A549 (cell line): ENCODE measurements around the gene COG6. TPM values are rescaled to one million over a fixed set of nuclear protein-coding genes. Genes with fewer than 3 reads are reported as not detected.

Experiments
- ATAC-seq, 2 experiments: fragments of 200-7000 bp in 1 of 2; fragments of >200 bp in 1 of 2; cut with Nextera tagmentation in 1 of 2; cut with Tn5 transposase in 1 of 2; 3 replicates each; pipeline versions ENCODE4 v1.8.0 to v1.9.1; 2018 to 2020; ENCODE audit warnings: mild to moderate bottlenecking in 1 of 2, moderate library complexity in 1 of 2
- CTCF ChIA-PET: fragments of 300-600 bp; sonication (Branson Sonifier 250); formaldehyde crosslinking; extraction: SDS; loops from one replicate; lab custom pipeline; 2021; ENCODE audit warnings: antibody characterized with exemption, inconsistent platforms; lab: Yijun Ruan, JAX
- POLR2A ChIA-PET: fragments of 350-600 bp; formaldehyde crosslinking; extraction: SDS; loops from one replicate; lab custom pipeline; 2021; ENCODE audit warnings: antibody characterized with exemption, inconsistent platforms; lab: Yijun Ruan, JAX
- DNase-seq, 2 experiments: peaks; one replicate each; pipeline versions ENCODE4 v3.0.0 to v3.0.0-alpha.2; 2011 to 2016; ENCODE audit warnings: low read depth in 1 of 2, low spot score in 1 of 2
- FAIRE-seq: peaks from 2 replicates; lab custom pipeline; 2011; peaks lifted over from hg19 to GRCh38; lab: Jason Lieb, UNC
- H3K27ac ChIP-seq, 2 experiments: fragments of >200 bp; sonication (Bioruptor Twin); formaldehyde crosslinking; 3 replicates each; pipeline ENCODE4 v1.5.1; 2016 to 2017
- H3K4me1 ChIP-seq: fragments of >200 bp; sonication (Bioruptor Twin); formaldehyde crosslinking; 3 replicates; pipeline ENCODE4 v1.6.1; 2016
- H3K4me2 ChIP-seq: fragments of >200 bp; sonication (Bioruptor Twin); formaldehyde crosslinking; 3 replicates; pipeline ENCODE4 v1.6.1; 2016
- H3K4me3 ChIP-seq: fragments of >200 bp; sonication (Bioruptor Twin); formaldehyde crosslinking; 3 replicates; pipeline ENCODE4 v1.5.1; 2016
- H3K9me3 ChIP-seq: fragments of >200 bp; sonication (Bioruptor Twin); formaldehyde crosslinking; 3 replicates; pipeline ENCODE4 v1.6.1; 2016
- POLR2A ChIP-seq: IDR thresholded peaks from 2 replicates; pipeline ENCODE4 v1.6.1; 2012; ENCODE audit warnings: mild to moderate bottlenecking, low read length
- RAD21 ChIP-seq, 2 experiments: fragments of >200 bp in 1 of 2; sonication (Bioruptor Twin) in 1 of 2; formaldehyde crosslinking in 1 of 2; IDR thresholded peaks in 1 of 2; conservative IDR thresholded peaks in 1 of 2; 2 replicates in 1 of 2; 3 replicates in 1 of 2; pipeline ENCODE4 v1.6.1; 2012 to 2018; ENCODE audit warnings: inconsistent platforms in 1 of 2
- SMC3 ChIP-seq: fragments of >200 bp; sonication (Bioruptor Twin); formaldehyde crosslinking; IDR thresholded peaks from 3 replicates; pipeline ENCODE4 v1.6.1; 2018; ENCODE audit warnings: inconsistent platforms
- WGBS: methylation state at CpG from one replicate; pipeline ENCODE4 v1.1.6; 2017; ENCODE audit errors: missing lambda C conversion rate; 5-methylcytosine and 5-hydroxymethylcytosine counted together
- polyA plus RNA-seq, 4 experiments: library from polyadenylated mRNA; depleted of rRNA in 3 of 4; stranded (reverse); fragments of >200 nt; fragmentation: RNase III in 1 of 4; extraction: RNeasy Plus Mini Kit Qiagen cat#74134 plus additional on column Dnase treatment in 1 of 4; gene quantifications; 2 replicates in 3 of 4; 3 replicates in 1 of 4; pipeline ENCODE4 v1.2.3, GENCODE V29; 2011 to 2017
- TF ChIP-seq, protein P1 (sequence below): IDR thresholded peaks from 2 replicates; pipeline ENCODE4 v1.6.1; 2012
- TF ChIP-seq, protein P2 (sequence below): fragments of >200 bp; sonication (Bioruptor Twin); formaldehyde crosslinking; IDR thresholded peaks from 3 replicates; pipeline ENCODE4 v1.5.1; 2016
- TF ChIP-seq, protein P3 (sequence below): fragments of 250-450 bp; sonication (Bioruptor Pico); IDR thresholded peaks from 2 replicates; pipeline ENCODE4 v1.5.0; 2021; ENCODE audit warnings: mild to moderate bottlenecking, moderate library complexity, borderline replicate concordance
- TF ChIP-seq, protein P4 (sequence below): fragments of 150-350 bp; IDR thresholded peaks from 2 replicates; pipeline ENCODE4 v1.6.1; 2014; ENCODE audit warnings: low read depth, mild to moderate bottlenecking, low read length

Gene COG6
- polyA plus RNA-seq, 2 of the 4 experiments (the other 2 are of a cell fraction) = 8.8 to 22.0 TPM

DNA sequence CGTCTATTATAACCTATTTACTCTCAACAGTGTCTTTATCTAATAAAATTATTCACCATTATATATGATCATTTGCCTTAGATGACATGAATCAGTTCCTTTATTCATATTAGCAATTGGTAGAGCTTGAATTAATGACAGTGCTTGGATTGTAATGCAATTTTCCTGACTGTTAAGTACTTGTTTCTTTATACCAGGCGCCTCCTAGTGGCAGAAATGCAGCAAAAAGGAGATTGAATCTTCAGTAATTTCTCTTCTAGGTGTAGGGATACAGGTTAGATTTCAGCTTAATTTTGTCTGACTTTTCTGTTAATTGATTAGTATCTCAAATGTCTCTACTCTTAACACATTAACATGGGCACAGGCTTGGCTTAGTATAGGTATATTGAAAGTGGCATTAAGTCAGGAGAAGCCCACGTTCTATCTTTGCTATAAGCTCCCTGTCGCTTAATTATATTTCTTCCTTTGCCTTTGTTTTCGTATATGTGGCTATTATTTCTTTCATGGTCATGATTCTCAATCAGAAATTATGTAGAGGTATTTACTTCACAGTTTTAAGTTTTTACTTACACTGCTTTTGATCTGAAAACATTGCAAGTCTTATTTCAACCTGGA is 43.3 kb upstream of the COG6 start:
- CTCF ChIA-PET = interaction anchor here (0.5 to 6.3 kb wide), 52 partner anchors 8 to 1368 kb away, joined by 3 to 47 read pairs (median 4); partner anchors contain the start of genes LHFPL6 and NHLRC3
- TF ChIP-seq RAD21 (conservative IDR thresholded peaks at IDR 0.05 in 1 of 2, IDR thresholded peaks at IDR 0.05 in 1 of 2) = peak; percentile 65
- peak; percentile 70 for TF ChIP-seq SMC3
- TF ChIP-seq, protein P1, sequence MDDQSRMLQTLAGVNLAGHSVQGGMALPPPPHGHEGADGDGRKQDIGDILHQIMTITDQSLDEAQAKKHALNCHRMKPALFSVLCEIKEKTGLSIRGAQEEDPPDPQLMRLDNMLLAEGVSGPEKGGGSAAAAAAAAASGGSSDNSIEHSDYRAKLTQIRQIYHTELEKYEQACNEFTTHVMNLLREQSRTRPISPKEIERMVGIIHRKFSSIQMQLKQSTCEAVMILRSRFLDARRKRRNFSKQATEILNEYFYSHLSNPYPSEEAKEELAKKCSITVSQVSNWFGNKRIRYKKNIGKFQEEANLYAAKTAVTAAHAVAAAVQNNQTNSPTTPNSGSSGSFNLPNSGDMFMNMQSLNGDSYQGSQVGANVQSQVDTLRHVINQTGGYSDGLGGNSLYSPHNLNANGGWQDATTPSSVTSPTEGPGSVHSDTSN = no peak
- TF ChIP-seq, protein P2, sequence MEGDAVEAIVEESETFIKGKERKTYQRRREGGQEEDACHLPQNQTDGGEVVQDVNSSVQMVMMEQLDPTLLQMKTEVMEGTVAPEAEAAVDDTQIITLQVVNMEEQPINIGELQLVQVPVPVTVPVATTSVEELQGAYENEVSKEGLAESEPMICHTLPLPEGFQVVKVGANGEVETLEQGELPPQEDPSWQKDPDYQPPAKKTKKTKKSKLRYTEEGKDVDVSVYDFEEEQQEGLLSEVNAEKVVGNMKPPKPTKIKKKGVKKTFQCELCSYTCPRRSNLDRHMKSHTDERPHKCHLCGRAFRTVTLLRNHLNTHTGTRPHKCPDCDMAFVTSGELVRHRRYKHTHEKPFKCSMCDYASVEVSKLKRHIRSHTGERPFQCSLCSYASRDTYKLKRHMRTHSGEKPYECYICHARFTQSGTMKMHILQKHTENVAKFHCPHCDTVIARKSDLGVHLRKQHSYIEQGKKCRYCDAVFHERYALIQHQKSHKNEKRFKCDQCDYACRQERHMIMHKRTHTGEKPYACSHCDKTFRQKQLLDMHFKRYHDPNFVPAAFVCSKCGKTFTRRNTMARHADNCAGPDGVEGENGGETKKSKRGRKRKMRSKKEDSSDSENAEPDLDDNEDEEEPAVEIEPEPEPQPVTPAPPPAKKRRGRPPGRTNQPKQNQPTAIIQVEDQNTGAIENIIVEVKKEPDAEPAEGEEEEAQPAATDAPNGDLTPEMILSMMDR = peak; percentile 77
- H3K9me3 ChIP-seq = no peaks in the 10 kb centered on the region
- POLR2A ChIA-PET = no interaction called here
- DNase-seq (peak; percentile 7 to 55), ATAC-seq (peak in 1 of 2 experiments; percentile 67; a peak in 2 of 6 replicates), FAIRE-seq (no peak)
- H3K4me2 ChIP-seq = no peak overlapping the region
- WGBS = 35% methylated on average over 5 of the region's 5 CpGs
- no peaks in the 10 kb centered on the region for H3K4me1 ChIP-seq
- H3K27ac ChIP-seq = no peak overlapping the region
- H3K4me3 ChIP-seq = no peak overlapping the region

DNA sequence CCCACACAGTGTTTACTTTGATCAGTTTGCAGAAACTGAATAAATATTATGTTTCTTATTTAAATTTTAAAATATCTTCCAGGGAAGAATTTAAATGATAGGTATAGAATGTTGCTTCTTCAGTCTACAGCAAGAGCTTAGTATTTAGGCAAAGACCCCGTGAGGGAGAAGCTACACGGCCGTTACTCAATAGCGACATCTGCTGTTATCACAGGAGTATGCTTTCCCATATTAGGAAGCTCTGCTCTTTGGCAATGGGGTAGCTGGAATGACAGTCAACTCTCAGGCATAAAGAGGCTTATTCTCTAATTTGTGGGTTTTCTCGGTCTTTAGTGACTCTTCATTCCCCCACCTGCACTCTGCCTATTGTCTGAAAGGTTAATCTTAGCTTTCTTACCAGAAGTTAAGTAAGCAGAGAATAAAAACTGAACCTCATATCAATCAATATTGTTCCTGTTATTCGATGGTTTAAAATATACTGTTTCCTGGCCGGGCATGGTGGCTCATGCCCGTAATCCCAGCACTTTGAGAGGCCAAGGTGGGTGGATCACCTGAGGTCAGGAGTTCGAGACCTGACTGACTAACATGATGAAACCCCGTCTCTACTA is 39.3 kb upstream of the COG6 start:
- DNase-seq (peak; percentile 53 to 54), FAIRE-seq (no peak), ATAC-seq (peak in 1 of 2 experiments; percentile 83; a peak in 3 of 6 replicates)
- no peak overlapping the region for H3K4me3 ChIP-seq
- H3K4me1 ChIP-seq = no peaks in the 10 kb centered on the region
- POLR2A ChIA-PET = interaction anchor here (1.1 kb wide), 1 partner anchor 13 kb away, joined by 4 read pairs; the partner anchor contains the start of gene LHFPL6
- H3K4me2 ChIP-seq = no peak overlapping the region
- TF ChIP-seq, protein P3, sequence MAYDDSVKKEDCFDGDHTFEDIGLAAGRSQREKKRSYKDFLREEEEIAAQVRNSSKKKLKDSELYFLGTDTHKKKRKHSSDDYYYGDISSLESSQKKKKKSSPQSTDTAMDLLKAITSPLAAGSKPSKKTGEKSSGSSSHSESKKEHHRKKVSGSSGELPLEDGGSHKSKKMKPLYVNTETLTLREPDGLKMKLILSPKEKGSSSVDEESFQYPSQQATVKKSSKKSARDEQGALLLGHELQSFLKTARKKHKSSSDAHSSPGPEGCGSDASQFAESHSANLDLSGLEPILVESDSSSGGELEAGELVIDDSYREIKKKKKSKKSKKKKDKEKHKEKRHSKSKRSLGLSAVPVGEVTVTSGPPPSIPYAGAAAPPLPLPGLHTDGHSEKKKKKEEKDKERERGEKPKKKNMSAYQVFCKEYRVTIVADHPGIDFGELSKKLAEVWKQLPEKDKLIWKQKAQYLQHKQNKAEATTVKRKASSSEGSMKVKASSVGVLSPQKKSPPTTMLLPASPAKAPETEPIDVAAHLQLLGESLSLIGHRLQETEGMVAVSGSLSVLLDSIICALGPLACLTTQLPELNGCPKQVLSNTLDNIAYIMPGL = no peak
- TF ChIP-seq, protein P4, sequence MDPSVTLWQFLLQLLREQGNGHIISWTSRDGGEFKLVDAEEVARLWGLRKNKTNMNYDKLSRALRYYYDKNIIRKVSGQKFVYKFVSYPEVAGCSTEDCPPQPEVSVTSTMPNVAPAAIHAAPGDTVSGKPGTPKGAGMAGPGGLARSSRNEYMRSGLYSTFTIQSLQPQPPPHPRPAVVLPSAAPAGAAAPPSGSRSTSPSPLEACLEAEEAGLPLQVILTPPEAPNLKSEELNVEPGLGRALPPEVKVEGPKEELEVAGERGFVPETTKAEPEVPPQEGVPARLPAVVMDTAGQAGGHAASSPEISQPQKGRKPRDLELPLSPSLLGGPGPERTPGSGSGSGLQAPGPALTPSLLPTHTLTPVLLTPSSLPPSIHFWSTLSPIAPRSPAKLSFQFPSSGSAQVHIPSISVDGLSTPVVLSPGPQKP = no peak
- peak; percentile 73 for TF ChIP-seq SMC3
- TF ChIP-seq, protein P2 = peak; percentile 72
- TF ChIP-seq, protein P1 = no peak
- TF ChIP-seq RAD21 (conservative IDR thresholded peaks at IDR 0.05 in 1 of 2, IDR thresholded peaks at IDR 0.05 in 1 of 2) = peak; percentile 64 to 74
- no peak for TF ChIP-seq POLR2A
- TF ChIP-seq, all 56 proteins: peak for 3
- 16% methylated on average over 10 of the region's 10 CpGs for WGBS
- Histone ChIP-seq H3K27ac (no peak overlapping the region), H3K9me3 (no peaks in the 10 kb centered on the region)
- CTCF ChIA-PET = interaction anchor here (0.6 to 1.5 kb wide), 24 partner anchors 9 to 588 kb away, joined by 3 to 13 read pairs (median 4); partner anchors contain the start of gene LHFPL6
